IMR-90 (cell line): Measurements from ENCODE around the gene ROGDI. TPM values are rescaled to one million over a fixed set of nuclear protein-coding genes. Genes with fewer than 3 reads are reported as not detected.

Experiments
- ATAC-seq: fragments of 200-7000 bp; cut with Tn5 transposase; 2 replicates; pipeline ENCODE4 v1.9.1; 2020; ENCODE audit warnings: low read depth, mild to moderate bottlenecking, moderate library complexity
- BruUV-seq: library from RNA; stranded (reverse); fragments of 400-500 nt; replicated peaks from 2 replicates; lab custom pipeline; 2021; lab: Mats Ljungman, UMichigan
- CTCF ChIA-PET: fragments of 300-600 bp; formaldehyde crosslinking; extraction: SDS; loops from one replicate; lab custom pipeline; 2021; ENCODE audit warnings: antibody characterized with exemption; lab: Yijun Ruan, JAX
- POLR2A ChIA-PET: fragments of 300-600 bp; sonication (Branson Sonifier 250); formaldehyde crosslinking; loops from one replicate; lab custom pipeline; 2022; ENCODE audit warnings: antibody characterized with exemption; ENCODE audit not compliant: unreplicated experiment; lab: Charles Lee
- DNase-seq: peaks from one replicate; pipeline ENCODE4 v3.0.0; 2013
- H2AFZ ChIP-seq: replicated peaks from 2 replicates; pipeline ENCODE3; 2013; ENCODE audit warnings: low read length, mild to moderate bottlenecking; ENCODE audit not compliant: poor library complexity
- H2AK5ac ChIP-seq: 2 replicates; pipeline ENCODE4 v1.6.1; 2013; ENCODE audit warnings: low read depth, low read length, inconsistent platforms
- H2AK9ac ChIP-seq: replicated peaks from 2 replicates; pipeline ENCODE3; 2013; ENCODE audit warnings: mild to moderate bottlenecking, low read depth, low read length, moderate library complexity; ENCODE audit not compliant: poor library complexity
- H2BK120ac ChIP-seq: 2 replicates; pipeline ENCODE4 v1.6.1; 2013; ENCODE audit warnings: low read depth, low read length, inconsistent platforms
- H2BK15ac ChIP-seq: 3 replicates; pipeline ENCODE4 v1.6.1; 2013; ENCODE audit warnings: low read depth, low read length, inconsistent platforms
- H2BK20ac ChIP-seq: 2 replicates; pipeline ENCODE4 v1.6.1; 2013; ENCODE audit warnings: low read depth, mild to moderate bottlenecking, inconsistent platforms, low read length, moderate library complexity
- H2BK5ac ChIP-seq: 2 replicates; pipeline ENCODE4 v1.6.1; 2013; ENCODE audit warnings: mild to moderate bottlenecking, low read depth, low read length, inconsistent platforms; ENCODE audit not compliant: poor library complexity, severe bottlenecking
- H3K14ac ChIP-seq: replicated peaks from 2 replicates; pipeline ENCODE4 v1.6.1; 2013; ENCODE audit warnings: low read depth, low read length, inconsistent platforms
- H3K18ac ChIP-seq: 2 replicates; pipeline ENCODE4 v1.6.1; 2013; ENCODE audit warnings: low read depth, low read length, control low read depth
- H3K23ac ChIP-seq: 2 replicates; pipeline ENCODE4 v1.6.1; 2013; ENCODE audit warnings: low read depth, low read length, inconsistent platforms
- H3K27ac ChIP-seq: 2 replicates; pipeline ENCODE4 v1.5.1; 2013; ENCODE audit warnings: mild to moderate bottlenecking, control low read depth, low read length; ENCODE audit not compliant: insufficient read depth
- H3K27me3 ChIP-seq: 2 replicates; pipeline ENCODE4 v1.6.1; 2013; ENCODE audit warnings: low read length; ENCODE audit not compliant: control insufficient read depth, insufficient read depth
- H3K36me3 ChIP-seq: 2 replicates; pipeline ENCODE4 v1.6.1; 2013; ENCODE audit warnings: low read length, mixed read lengths; ENCODE audit not compliant: control insufficient read depth, insufficient read depth
- H3K4ac ChIP-seq: 2 replicates; pipeline ENCODE4 v1.6.1; 2013; ENCODE audit warnings: low read depth, low read length, inconsistent platforms
- H3K4me1 ChIP-seq: 2 replicates; pipeline ENCODE4 v1.6.1; 2013; ENCODE audit warnings: low read length, mixed read lengths; ENCODE audit not compliant: control insufficient read depth, insufficient read depth
- H3K4me2 ChIP-seq: 2 replicates; pipeline ENCODE4 v1.6.1; 2013; ENCODE audit warnings: low read depth, mild to moderate bottlenecking, control low read depth, low read length, moderate library complexity
- H3K4me3 ChIP-seq: 2 replicates; pipeline ENCODE4 v1.5.1; 2013; ENCODE audit warnings: low read depth, mild to moderate bottlenecking, control low read depth, low read length, moderate library complexity; ENCODE audit not compliant: insufficient read depth
- H3K56ac ChIP-seq: 2 replicates; pipeline ENCODE4 v1.6.1; 2013; ENCODE audit warnings: low read length, inconsistent platforms; ENCODE audit not compliant: insufficient read depth; ENCODE audit errors: extremely low read depth
- H3K79me1 ChIP-seq, 2 experiments: 2 replicates each; pipeline ENCODE4 v1.6.1; 2013; ENCODE audit warnings: low read length in 2 of 2, inconsistent platforms in 1 of 2, low read depth in 1 of 2
- H3K9ac ChIP-seq: 2 replicates; pipeline ENCODE4 v1.6.1; 2013; ENCODE audit warnings: low read depth, low read length, control low read depth
- H3K9me1 ChIP-seq: 2 replicates; pipeline ENCODE4 v1.6.1; 2013; ENCODE audit warnings: low read length, inconsistent platforms; ENCODE audit not compliant: insufficient read depth
- H3K9me3 ChIP-seq: 2 replicates; pipeline ENCODE4 v1.6.1; 2013; ENCODE audit warnings: low read length; ENCODE audit not compliant: control insufficient read depth, insufficient read depth
- H4K20me1 ChIP-seq: 2 replicates; pipeline ENCODE4 v1.6.1; 2013; ENCODE audit warnings: low read length, inconsistent platforms; ENCODE audit not compliant: insufficient read depth
- H4K5ac ChIP-seq: 2 replicates; pipeline ENCODE4 v1.6.1; 2013; ENCODE audit warnings: mild to moderate bottlenecking, low read depth, low read length, control low read depth
- H4K8ac ChIP-seq, 2 experiments: 2 replicates each; pipeline ENCODE4 v1.6.1; 2013; ENCODE audit warnings: low read depth in 2 of 2, low read length in 2 of 2, control low read depth in 1 of 2, inconsistent platforms in 1 of 2
- H4K91ac ChIP-seq: 2 replicates; pipeline ENCODE4 v1.6.1; 2013; ENCODE audit warnings: low read depth, low read length, inconsistent platforms; ENCODE audit not compliant: insufficient read depth
- BHLHE40 ChIP-seq: fragments of 150-350 bp; IDR thresholded peaks from 2 replicates; pipeline ENCODE4 v1.6.1; 2016; ENCODE audit warnings: mild to moderate bottlenecking, low read depth, low read length
- CEBPB ChIP-seq: IDR thresholded peaks from 2 replicates; pipeline ENCODE4 v1.6.1; 2012; ENCODE audit warnings: low read depth, low read length, improper control_type of control experiment
- CHD1 ChIP-seq: IDR thresholded peaks from 2 replicates; pipeline ENCODE4 v1.6.1; 2012; ENCODE audit warnings: low read depth, low read length, improper control_type of control experiment
- CTCF ChIP-seq: conservative IDR thresholded peaks from 2 replicates; pipeline ENCODE4 v1.5.1; 2012; ENCODE audit warnings: mild to moderate bottlenecking, low read depth, low read length, improper control_type of control experiment
- FOS ChIP-seq: fragments of 150-350 bp; IDR thresholded peaks from 2 replicates; pipeline ENCODE4 v1.6.1; 2016; ENCODE audit warnings: low read depth, low read length
- MAFK ChIP-seq: IDR thresholded peaks from 2 replicates; pipeline ENCODE4 v1.6.1; 2012; ENCODE audit warnings: low read depth, low read length, improper control_type of control experiment
- MAZ ChIP-seq: IDR thresholded peaks from 2 replicates; pipeline ENCODE4 v1.6.1; 2012; ENCODE audit warnings: low read depth, mild to moderate bottlenecking, low read length, improper control_type of control experiment, moderate library complexity, borderline replicate concordance
- MXI1 ChIP-seq: IDR thresholded peaks from 2 replicates; pipeline ENCODE4 v1.6.1; 2012; ENCODE audit warnings: low read depth, mild to moderate bottlenecking, low read length, moderate library complexity, borderline replicate concordance
- NFE2L2 ChIP-seq: fragments of 150-350 bp; IDR thresholded peaks from 2 replicates; pipeline ENCODE4 v1.6.1; 2016; ENCODE audit warnings: low read depth, mild to moderate bottlenecking, low read length
- POLR2A ChIP-seq: IDR thresholded peaks from 2 replicates; pipeline ENCODE4 v1.6.1; 2012; ENCODE audit warnings: mild to moderate bottlenecking, low read depth, low read length
- RAD21 ChIP-seq: IDR thresholded peaks from 2 replicates; pipeline ENCODE4 v1.6.1; 2012; ENCODE audit warnings: low read length, improper control_type of control experiment
- RCOR1 ChIP-seq: IDR thresholded peaks from 2 replicates; pipeline ENCODE4 v1.6.1; 2012; ENCODE audit warnings: mild to moderate bottlenecking, low read length, improper control_type of control experiment; ENCODE audit not compliant: insufficient replicate concordance
- RFX5 ChIP-seq: IDR thresholded peaks from 2 replicates; pipeline ENCODE4 v1.8.0; 2012; ENCODE audit warnings: low read depth, mild to moderate bottlenecking, low read length, moderate library complexity
- SMC3 ChIP-seq: fragments of 150-350 bp; IDR thresholded peaks from 2 replicates; pipeline ENCODE4 v1.6.1; 2016; ENCODE audit warnings: low read depth, mild to moderate bottlenecking, antibody characterized with exemption, low read length, moderate library complexity
- USF2 ChIP-seq: fragments of 150-350 bp; IDR thresholded peaks from 2 replicates; pipeline ENCODE4 v1.6.1; 2017; ENCODE audit warnings: mild to moderate bottlenecking, antibody characterized with exemption, low read length, low read depth
- WGBS, 2 experiments: methylation state at CpG; one replicate each; pipeline versions ENCODE4 v1.1.5 to v1.1.7; 2013; ENCODE audit warnings: missing lambda C conversion rate in 2 of 2; ENCODE audit not compliant: insufficient read length in 1 of 2; ENCODE audit errors: extremely low coverage in 2 of 2; 5-methylcytosine and 5-hydroxymethylcytosine counted together
- dilution Hi-C: fragments of 300-500 bp; cut with HindIII; formaldehyde crosslinking; loops from one replicate; pipeline ENCODE4 v1.14.3; 2018; ENCODE audit warnings: low sequenced_read_pairs; ENCODE audit not compliant: unreplicated experiment
- in situ Hi-C: fragments of 300-500 bp; cut with MboI; formaldehyde crosslinking; loops from 3 replicates; pipeline ENCODE4 v1.14.3; 2019; ENCODE audit warnings: low sequenced_read_pairs, inconsistent platforms, mixed read lengths
- intact Hi-C: fragments of 100-400 bp; cut with micrococcal nuclease; formaldehyde crosslinking; loops from 2 replicates; pipeline ENCODE4 v1.10.0; 2022
- polyA plus RNA-seq, 3 experiments: library from polyadenylated mRNA; depleted of rRNA; stranded (reverse); fragments of >200 nt; gene quantifications; 2 replicates each; pipeline ENCODE4 v1.2.3, GENCODE V29; 2012; ENCODE audit warnings: low replicate concordance in 1 of 3
- total RNA-seq: library from RNA; depleted of rRNA; stranded (reverse); fragments of >200 nt; gene quantifications from 2 replicates; pipeline ENCODE4 v1.2.3, GENCODE V29; 2012

The ROGDI gene
- total and polyA plus RNA-seq, 2 of the 4 experiments (the other 2 are of a cell fraction): 13.6 to 27.1 TPM

- ChIA-PET POLR2A (interaction anchor here (0.5 to 0.7 kb wide), 6 partner anchors 31 to 204 kb away, joined by 3 to 12 read pairs (median 4); no protein-coding TSS in a partner anchor), CTCF (no interaction called here)
- H4K91ac ChIP-seq: no peak overlapping the region; the same call in 1 of the 2 replicates
- DNase-seq (peak; percentile 88), ATAC-seq (peak; percentile 97)
- peaks cover 27% of the 10 kb centered on the region for H3K36me3 ChIP-seq
- H2BK120ac ChIP-seq: peak overlapping the region; percentile 62; the same call in 1 of the 2 replicates
- H2AK5ac ChIP-seq: no peak overlapping the region
- no peak overlapping the region for H3K23ac ChIP-seq
- WGBS, 2 experiments: 0% methylated on average over 7 of the region's 59 CpGs; no CpG with 5 or more reads in 1 of the 2 experiments
- H3K79me1 ChIP-seq: peaks cover 0 to 7% of the 10 kb centered on the region in 2 experiments; a peak in 2 of 4 replicates
- no peak overlapping the region for H2BK15ac ChIP-seq
- H3K56ac ChIP-seq: no peak overlapping the region
- H2BK5ac ChIP-seq: peak overlapping the region; percentile 81
- H3K4me3 ChIP-seq: peak overlapping the region; percentile 94
- H3K27ac ChIP-seq: peak overlapping the region; percentile 59
- H3K9me1 ChIP-seq: no peaks in the 10 kb centered on the region
- 0 out of 2 replicates have a peak overlapping the region, but pooled peaks have one; percentile 31 for H4K5ac ChIP-seq
- H4K8ac ChIP-seq: peak overlapping the region in 1 of 2 experiments; percentile 84; a peak in 1 of 4 replicates
- no peaks in the 10 kb centered on the region for H3K9me3 ChIP-seq
- peak overlapping the region; percentile 90 for H3K4ac ChIP-seq
- peaks cover 5% of the 10 kb centered on the region; the same call in 1 of the 2 replicates for H3K4me1 ChIP-seq
- peak overlapping the region; percentile 97 for H2AFZ ChIP-seq
- intact Hi-C loops: loop anchor here (2.0 to 5.0 kb wide), 2 partner anchors 35 to 154 kb away; partner anchors contain the start of gene ZNF500
- TF ChIP-seq SMC3 (no peak), BHLHE40 (no peak), MXI1 (0 out of 2 replicates have a peak, but pooled peaks have one; percentile 7), RAD21 (no peak), RFX5 (no peak), FOS (peak; percentile 50; the same call in 1 of the 2 replicates), CEBPB (no peak), USF2 (no peak), RCOR1 (no peak), NFE2L2 (no peak), POLR2A (no peak), MAFK (no peak), CHD1 (no peak), CTCF (no peak), MAZ (peak; percentile 27; the same call in 1 of the 2 replicates)
- dilution Hi-C loops: no loop called here
- H3K14ac ChIP-seq: no peak overlapping the region; the same call in 1 of the 2 replicates
- H3K27me3 ChIP-seq: no peaks in the 10 kb centered on the region
- BruUV-seq: no TSS peak
- peak overlapping the region; percentile 69 for H2AK9ac ChIP-seq
- no peak overlapping the region for H2BK20ac ChIP-seq
- in situ Hi-C loops: no loop called here
- H4K20me1 ChIP-seq: no peaks in the 10 kb centered on the region; the same call in 1 of the 2 replicates
- H3K4me2 ChIP-seq: peak overlapping the region; percentile 86
- H3K18ac ChIP-seq: no peak overlapping the region
- H3K9ac ChIP-seq: peak overlapping the region; percentile 53; the same call in 1 of the 2 replicates
These were observed 340 bp upstream of the ROGDI start for GRCh38 chr16:4802659-4803287.
